DND-41 (cell line): ENCODE measurements around the gene ACSM4.

Experiments
- ATAC-seq: fragments of 200-7000 bp; cut with Tn5 transposase; 3 replicates; pipeline ENCODE4 v1.9.1; 2021; ENCODE audit warnings: low read depth; ENCODE audit not compliant: insufficient read depth
- DNase-seq: peaks from one replicate; pipeline ENCODE4 v3.0.0-alpha.2; 2020
- H2AFZ ChIP-seq: 2 replicates; pipeline ENCODE4 v1.6.0; 2012; ENCODE audit warnings: low read depth, low read length
- H3K27ac ChIP-seq: 2 replicates; pipeline ENCODE4 v1.5.1; 2012; ENCODE audit warnings: low read length, inconsistent platforms
- H3K27me3 ChIP-seq: fragments of 200-600 bp; sonication (generic); 2 replicates; pipeline ENCODE4 v1.6.0; 2012; ENCODE audit warnings: low read length, mild to moderate bottlenecking, inconsistent platforms; ENCODE audit not compliant: insufficient read depth, poor library complexity
- H3K36me3 ChIP-seq: 2 replicates; pipeline ENCODE4 v1.5.1; 2012; ENCODE audit warnings: low read length, inconsistent platforms; ENCODE audit not compliant: insufficient read depth
- H3K4me1 ChIP-seq: 2 replicates; pipeline ENCODE4 v1.5.1; 2012; ENCODE audit warnings: mild to moderate bottlenecking, low read length; ENCODE audit not compliant: insufficient read depth
- H3K4me2 ChIP-seq: 2 replicates; pipeline ENCODE4 v1.6.0; 2012; ENCODE audit warnings: mild to moderate bottlenecking, moderate library complexity, low read length, inconsistent platforms; ENCODE audit not compliant: insufficient read depth
- H3K4me3 ChIP-seq, 2 experiments: fragments of 200-600 bp in 1 of 2; shearing (Covaris generic) in 1 of 2; 2 replicates each; pipeline ENCODE4 v1.5.1; 2012 to 2016; ENCODE audit warnings: inconsistent platforms in 2 of 2, low read length in 2 of 2, mild to moderate bottlenecking in 2 of 2, low read depth in 1 of 2, moderate library complexity in 1 of 2
- H3K79me2 ChIP-seq: 2 replicates; pipeline ENCODE4 v1.6.0; 2012; ENCODE audit warnings: low read length, inconsistent platforms; ENCODE audit not compliant: insufficient read depth
- H3K9ac ChIP-seq: 2 replicates; pipeline ENCODE4 v1.6.0; 2012; ENCODE audit warnings: low read depth, mild to moderate bottlenecking, inconsistent platforms, low read length, moderate library complexity
- H3K9me3 ChIP-seq: 2 replicates; pipeline ENCODE4 v1.5.1; 2012; ENCODE audit warnings: low read length, moderate library complexity, mild to moderate bottlenecking, inconsistent platforms; ENCODE audit not compliant: insufficient read depth, severe bottlenecking
- H4K20me1 ChIP-seq: 2 replicates; pipeline ENCODE4 v1.6.0; 2012; ENCODE audit warnings: low read length; ENCODE audit not compliant: insufficient read depth
- CTCF ChIP-seq: IDR thresholded peaks from 2 replicates; pipeline ENCODE4 v1.5.1; 2012; ENCODE audit warnings: borderline replicate concordance, low read length, moderate library complexity, mild to moderate bottlenecking; ENCODE audit not compliant: poor library complexity, severe bottlenecking; ENCODE audit errors: extremely low read depth
- EZH2 ChIP-seq: IDR thresholded peaks from 3 replicates; pipeline ENCODE4 v1.6.1; 2012; ENCODE audit warnings: borderline replicate concordance, low read depth, mild to moderate bottlenecking, moderate library complexity, low read length, inconsistent platforms; ENCODE audit not compliant: severe bottlenecking

Gene ACSM4

GRCh38 chr12:7374423-7375144 lies 70.7 kb downstream of the ACSM4 start:
- Histone ChIP-seq H3K27me3 (peaks cover 11% of the 10 kb centered on the region), H4K20me1 (no peaks in the 10 kb centered on the region), H3K4me1 (no peaks in the 10 kb centered on the region), H2AFZ (no peak overlapping the region), H3K4me3 (no peak overlapping the region), H3K4me2 (no peak overlapping the region), H3K9me3 (no peaks in the 10 kb centered on the region), H3K79me2 (no peaks in the 10 kb centered on the region), H3K36me3 (no peaks in the 10 kb centered on the region), H3K27ac (no peak overlapping the region), H3K9ac (no peak overlapping the region)
- peak; percentile 10 for DNase-seq
- TF ChIP-seq CTCF (peak; percentile 58), EZH2 (no peak)
- no peak for ATAC-seq

GRCh38 chr12:7375145-7375543 lies 71.3 kb downstream of the ACSM4 start:
- no peak for DNase-seq
- no peak for TF ChIP-seq CTCF
- no peak for TF ChIP-seq EZH2
- H2AFZ ChIP-seq = no peak overlapping the region
- no peak for ATAC-seq
- no peak overlapping the region for H3K27ac ChIP-seq
- H3K4me1 ChIP-seq = no peaks in the 10 kb centered on the region
- H3K9ac ChIP-seq = no peak overlapping the region
- H3K36me3 ChIP-seq = no peaks in the 10 kb centered on the region
- H3K4me2 ChIP-seq = no peak overlapping the region
- peaks cover 10% of the 10 kb centered on the region for H3K27me3 ChIP-seq
- H3K9me3 ChIP-seq = no peaks in the 10 kb centered on the region
- H3K79me2 ChIP-seq = no peaks in the 10 kb centered on the region
- no peaks in the 10 kb centered on the region for H4K20me1 ChIP-seq
- no peak overlapping the region for H3K4me3 ChIP-seq

GRCh38 chr12:7376196-7376595 lies 72.3 kb downstream of the ACSM4 start:
- TF ChIP-seq EZH2 (no peak), CTCF (no peak)
- no peaks in the 10 kb centered on the region for H4K20me1 ChIP-seq
- ATAC-seq (no peak), DNase-seq (no peak)
- H3K4me3 ChIP-seq = no peak overlapping the region
- no peaks in the 10 kb centered on the region for H3K4me1 ChIP-seq
- no peaks in the 10 kb centered on the region for H3K36me3 ChIP-seq
- H3K79me2 ChIP-seq = no peaks in the 10 kb centered on the region
- H3K9me3 ChIP-seq = no peaks in the 10 kb centered on the region
- no peak overlapping the region for H3K27ac ChIP-seq
- peaks cover 10% of the 10 kb centered on the region for H3K27me3 ChIP-seq
- no peak overlapping the region for H3K9ac ChIP-seq
- no peak overlapping the region for H3K4me2 ChIP-seq
- H2AFZ ChIP-seq = no peak overlapping the region
